HG03342 (cell line): Measurements from ENCODE around the gene CPT1A.

Experiments used
- ATAC-seq: cut with Tn5 transposase; IDR thresholded peaks from one replicate; pipeline ENCODE4 v1.9.1; 2021; ENCODE audit warnings: mild to moderate bottlenecking, moderate library complexity; ENCODE audit not compliant: unreplicated experiment

The CPT1A gene

DNA sequence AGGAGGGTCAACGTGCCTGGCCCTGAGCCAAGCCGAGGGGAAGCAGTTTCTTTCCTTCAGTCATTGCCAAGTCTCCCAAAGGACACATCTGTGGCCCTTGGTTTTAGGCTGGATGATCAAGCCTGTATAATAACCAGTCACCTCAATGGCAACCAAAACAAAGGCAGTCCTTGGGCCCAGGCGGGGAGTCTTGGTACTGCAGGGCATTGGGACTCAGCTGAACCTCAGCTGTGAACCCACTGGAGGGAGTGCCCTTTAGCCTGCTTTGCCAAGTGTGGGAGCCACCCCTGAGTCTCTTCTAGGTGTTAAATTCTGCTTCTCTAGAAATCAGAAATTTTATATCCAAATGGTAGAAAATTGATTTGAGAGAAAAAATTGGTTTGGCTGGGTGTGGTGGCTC is 36.9 kb downstream of the CPT1A start:
- no peak for ATAC-seq

DNA sequence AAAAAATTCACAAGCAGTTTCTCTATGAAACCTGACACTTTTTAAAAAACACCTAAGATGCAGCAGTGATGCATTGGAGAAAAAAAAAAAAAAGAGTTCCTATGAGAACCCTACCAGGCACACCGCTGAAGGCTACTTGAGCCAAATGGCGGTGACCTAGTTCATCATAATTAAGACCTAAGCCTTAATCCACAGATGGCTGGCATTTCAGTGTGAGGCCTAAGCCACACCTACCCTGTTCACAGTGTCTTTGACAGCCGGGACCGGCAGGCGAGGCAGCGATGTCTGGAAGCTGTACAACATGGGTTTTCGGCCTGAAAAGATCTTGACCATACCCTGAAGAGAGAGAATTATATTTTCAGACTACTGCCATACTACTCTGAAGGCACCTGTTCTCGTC is 38.0 kb downstream of the CPT1A start:
- no peak for ATAC-seq

GRCh38 chr11:68798221-68798813 is 43.4 kb downstream of the CPT1A start:
- no peak for ATAC-seq

- no peak for ATAC-seq
These were observed 44.9 kb downstream of the CPT1A start for GRCh38 chr11:68796801-68797200.

- no peak for ATAC-seq
These were observed 49.2 kb downstream of the CPT1A start for GRCh38 chr11:68792400-68792966.

DNA sequence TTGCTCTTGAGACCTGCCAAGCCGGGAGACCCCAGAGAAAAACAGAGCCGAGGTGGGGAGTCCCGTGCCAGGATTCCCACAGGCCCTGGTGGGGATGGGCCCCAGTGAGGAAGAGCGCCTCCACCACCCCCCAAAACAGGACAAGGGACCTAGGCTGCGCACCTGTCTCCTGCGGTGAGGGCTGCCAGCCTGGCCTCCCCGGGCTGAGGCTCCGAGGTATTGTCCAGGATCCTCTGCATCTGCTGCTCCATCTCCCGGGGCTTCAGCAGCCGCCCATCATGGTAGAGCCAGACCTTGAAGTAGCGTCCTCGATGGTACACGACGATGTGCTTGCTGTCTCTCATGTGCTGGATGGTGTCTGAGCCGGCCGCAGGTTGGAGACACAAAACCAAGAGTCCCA is 57.1 kb downstream of the CPT1A start:
- ATAC-seq = no peak

GRCh38 chr11:68783216-68783821 is 58.4 kb downstream of the CPT1A start:
- ATAC-seq = no peak

GRCh38 chr11:68782711-68783110 is 59.0 kb downstream of the CPT1A start:
- ATAC-seq = no peak

- no peak for ATAC-seq
These were observed 60.9 kb downstream of the CPT1A start for GRCh38 chr11:68780829-68781228.

DNA sequence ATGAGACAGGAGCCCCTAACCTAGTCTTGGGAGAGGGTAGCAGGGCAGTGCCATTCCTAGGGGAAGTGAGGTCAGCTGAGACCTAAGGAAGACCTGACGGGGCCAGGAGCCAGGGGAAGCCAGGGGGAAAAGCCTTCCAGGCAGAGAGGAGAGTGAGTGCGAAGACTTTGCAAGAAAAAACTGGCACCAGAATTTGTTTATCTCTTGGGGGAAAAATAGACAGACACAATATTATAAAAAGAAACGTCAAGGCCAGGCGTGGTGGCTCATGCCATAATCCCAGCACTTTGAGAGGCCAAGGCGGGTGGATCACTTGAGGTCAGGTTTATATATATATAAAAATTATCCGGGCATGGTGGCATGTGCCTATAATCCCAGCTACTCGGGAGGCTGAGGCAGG is 63.5 kb downstream of the CPT1A start:
- no peak for ATAC-seq

DNA sequence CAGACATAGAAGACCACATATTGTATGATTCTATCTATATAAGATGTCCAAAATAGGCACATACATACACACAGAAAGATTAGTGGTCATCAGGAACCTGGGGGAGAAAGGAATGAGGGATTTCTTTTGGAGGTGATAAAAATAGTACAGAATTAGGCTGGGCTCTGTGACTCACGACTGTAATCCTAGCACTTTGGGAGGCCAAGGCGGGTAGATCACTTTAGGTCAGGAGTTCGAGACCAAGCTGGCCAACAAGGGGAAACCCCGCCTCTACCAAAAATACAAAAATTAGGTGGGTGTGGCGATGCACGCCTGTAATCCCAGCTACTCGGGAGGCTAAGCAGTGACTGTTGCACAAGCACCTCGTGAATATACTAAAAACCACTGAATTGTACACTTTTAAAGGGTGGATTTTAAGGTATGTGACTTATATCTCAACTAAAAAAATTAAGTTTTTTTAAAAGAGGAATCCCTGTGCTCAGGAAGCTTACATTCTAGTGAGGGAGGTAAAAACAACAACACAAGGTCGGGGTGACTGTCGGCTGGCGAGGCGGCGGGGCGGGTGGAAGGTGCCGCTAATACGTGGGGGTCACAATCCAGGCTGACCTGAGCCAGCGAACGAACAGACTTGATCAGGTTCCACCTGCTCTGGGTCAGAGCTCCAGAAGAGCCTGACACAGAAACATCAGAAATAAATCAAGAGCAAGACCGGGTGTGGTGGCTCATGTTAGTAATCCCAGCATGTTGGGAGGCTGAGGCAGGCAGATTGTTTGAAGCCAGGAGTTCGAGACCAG is 65.1 kb downstream of the CPT1A start:
- no peak for ATAC-seq

DNA sequence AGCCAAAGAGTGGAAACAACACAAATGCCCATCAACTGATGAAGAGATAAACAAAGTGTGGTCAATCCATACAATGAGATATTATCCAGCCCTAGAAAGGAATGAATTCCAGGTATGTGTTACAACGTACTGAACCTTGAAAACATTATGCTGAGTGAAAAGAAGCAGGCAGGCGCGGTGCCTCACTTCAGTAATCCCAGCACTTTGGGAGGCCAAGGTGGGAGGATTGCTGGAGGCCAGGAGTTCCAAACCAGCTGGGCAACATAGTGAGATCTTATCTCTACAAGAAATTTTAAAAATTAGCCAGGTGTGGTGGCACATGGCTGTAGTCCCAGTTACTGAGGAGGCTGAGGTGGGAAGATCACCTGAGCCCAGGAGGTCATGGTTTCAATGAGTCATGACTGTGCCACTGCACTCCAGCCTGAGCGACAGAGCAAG is 65.7 kb downstream of the CPT1A start:
- ATAC-seq = no peak

- no peak for ATAC-seq
These were observed 67.5 kb downstream of the CPT1A start for GRCh38 chr11:68774194-68774585.

DNA sequence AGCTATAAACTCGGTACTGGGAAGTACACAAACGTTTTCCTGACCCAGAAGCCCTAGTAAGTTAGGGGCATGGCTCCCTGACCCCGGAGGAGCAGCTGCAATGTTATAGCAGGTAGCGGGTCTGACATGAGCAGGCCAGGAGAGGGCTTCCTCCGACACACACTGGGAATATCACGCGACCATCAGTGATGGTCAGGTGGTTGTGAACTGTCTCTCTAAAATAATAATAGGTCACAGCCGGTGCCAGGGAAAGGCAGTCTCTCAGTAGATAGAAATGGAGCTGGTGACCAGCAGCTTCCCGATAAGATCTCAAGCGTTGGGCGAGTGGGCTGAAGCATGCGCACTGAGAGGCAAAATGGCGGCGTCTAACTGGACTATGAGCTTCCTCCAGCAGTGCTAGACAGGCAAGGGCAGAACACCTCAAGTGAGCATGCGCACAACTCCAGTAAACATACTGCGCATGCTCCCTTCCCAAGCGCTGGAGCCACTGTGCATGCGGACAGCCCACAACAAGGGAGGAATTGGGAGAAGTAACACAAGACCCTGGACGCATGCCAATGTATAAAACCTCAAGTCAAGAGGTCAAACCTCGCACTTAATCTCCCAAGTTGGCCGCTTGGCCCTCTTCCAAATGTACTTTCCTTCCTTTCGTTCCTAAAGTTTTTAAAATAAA is 68.1 kb downstream of the CPT1A start:
- ATAC-seq = no peak

DNA sequence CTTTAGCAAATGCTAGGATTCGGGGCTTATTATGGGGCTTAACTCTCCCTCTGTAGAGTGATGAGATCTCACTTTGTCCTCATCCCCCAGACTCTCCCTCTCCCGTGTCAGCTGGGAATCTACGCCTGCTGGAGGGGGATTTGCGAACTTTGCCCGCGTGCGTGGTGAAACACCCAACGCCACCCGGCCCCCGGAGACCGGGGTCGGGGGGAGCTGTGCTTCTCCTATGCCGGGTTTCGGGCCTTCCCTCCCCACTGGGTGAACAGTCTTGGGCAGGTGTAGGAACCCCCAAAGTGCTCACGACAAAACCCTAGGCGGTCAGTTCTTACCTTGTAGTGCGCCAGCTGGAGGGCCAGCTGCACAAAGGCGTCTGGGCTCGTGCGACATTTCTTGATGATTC is 68.8 kb downstream of the CPT1A start:
- ATAC-seq = no peak

GRCh38 chr11:68770781-68771180 is 70.9 kb downstream of the CPT1A start:
- ATAC-seq = no peak

DNA sequence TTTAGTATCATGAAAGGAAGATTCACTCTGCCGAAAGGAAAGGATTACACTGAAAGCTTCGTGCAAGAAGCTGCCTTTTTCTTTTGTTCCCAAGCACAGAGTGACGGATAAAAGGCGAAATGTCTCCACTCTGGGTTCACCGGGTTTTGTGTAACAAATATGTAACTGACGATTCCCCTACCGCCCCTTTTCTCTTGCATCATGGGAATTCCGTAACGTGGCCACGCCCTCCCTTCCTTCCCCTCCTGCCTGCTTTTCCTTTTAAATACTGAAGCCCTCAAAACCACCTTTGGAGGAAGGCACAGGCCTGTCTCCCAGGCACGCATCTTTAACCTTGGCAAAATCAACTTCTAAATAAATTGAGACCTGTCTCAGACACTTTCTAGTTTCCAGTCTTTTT is 74.0 kb downstream of the CPT1A start:
- no peak for ATAC-seq

- ATAC-seq = no peak
These were observed 74.9 kb downstream of the CPT1A start for GRCh38 chr11:68766786-68767185.

DNA sequence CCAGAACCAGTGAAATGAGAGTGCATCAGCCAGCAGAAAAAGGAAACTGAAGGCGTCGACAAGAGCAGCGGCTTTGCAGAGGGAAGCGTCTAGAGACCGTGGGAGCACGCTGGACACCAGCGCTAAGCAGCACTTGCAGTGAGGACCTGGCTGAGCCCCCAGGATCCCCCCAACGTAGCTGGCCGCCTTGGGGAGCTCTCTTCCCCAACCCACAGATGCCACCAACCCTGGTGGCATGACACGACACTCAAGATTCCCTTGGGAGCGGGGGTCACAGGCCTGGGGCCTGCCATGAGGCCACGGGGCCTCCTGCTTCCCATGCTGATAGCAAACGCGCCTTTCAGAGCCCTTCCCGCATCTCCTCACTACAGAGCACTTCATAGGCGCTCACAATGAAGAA is 77.0 kb downstream of the CPT1A start:
- ATAC-seq = no peak

- ATAC-seq = no peak
These were observed 77.6 kb downstream of the CPT1A start for GRCh38 chr11:68763926-68764657.
